Posterior vena cava (tissue), 2 donors: ENCODE measurements around the gene EIF1B. TPM values are rescaled to one million over a fixed set of nuclear protein-coding genes. Genes with fewer than 3 reads are reported as not detected.

Source experiments
- DNase-seq: peaks from one replicate; pipeline ENCODE4 v3.0.0-alpha.2; 2020; ENCODE audit warnings: low spot score
- intact Hi-C, 2 donors: fragments of 100-400 bp; cut with DNase I; formaldehyde crosslinking; loops; one replicate each; pipeline versions ENCODE4 v1.14.1 to v1.14.2; 2022 to 2023
- total RNA-seq, 2 donors: library from RNA; stranded (reverse); fragmentation: NEBNext Ultra II Directional; extraction: Animal tissue kit (Norgen Biotek cat#: 25700); gene quantifications; one replicate each; pipeline ENCODE4 v1.2.1, GENCODE V29; 2021
- donor health status: DM: yes; HTN: yes; CAD: no.
- donor health status: DM: yes; HTN: yes; CAD: no.

The EIF1B gene
- total RNA-seq, 2 donors from 2014 or later, result 47.3 to 50.9 TPM

- intact Hi-C loops, result no loop called here
- DNase-seq, result no peak
These were observed 26.6 kb downstream of the EIF1B start for GRCh38 chr3:40336101-40336500.

- intact Hi-C loops, result no loop called here
- DNase-seq, result no peak
These were observed 27.1 kb downstream of the EIF1B start for GRCh38 chr3:40336511-40337135.

GRCh38 chr3:40337136-40338108, 27.9 kb downstream of the EIF1B start:
- intact Hi-C loops, result no loop called here
- DNase-seq, result no peak

- intact Hi-C loops, result no loop called here
- no peak for DNase-seq
These were observed 30.4 kb downstream of the EIF1B start for GRCh38 chr3:40339871-40340270.

GRCh38 chr3:40340541-40341170, 31.1 kb downstream of the EIF1B start:
- intact Hi-C loops, result no loop called here
- DNase-seq, result no peak

- DNase-seq, result no peak
- intact Hi-C loops, result no loop called here
These were observed 32.2 kb downstream of the EIF1B start for GRCh38 chr3:40341671-40342070.

GRCh38 chr3:40350529-40350928, 41.0 kb downstream of the EIF1B start:
- intact Hi-C loops, result no loop called here

GRCh38 chr3:40355410-40355809, 45.9 kb downstream of the EIF1B start:
- DNase-seq, result no peak
- intact Hi-C loops, result no loop called here

More at GRCh38 chr3:40350529-40350928, 41.0 kb downstream of the EIF1B start:
- no peak for DNase-seq

GRCh38 chr3:40358454-40358853, 48.9 kb downstream of the EIF1B start:
- intact Hi-C loops, result no loop called here
- no peak for DNase-seq

Other genes starting within 250 kb of the EIF1B start
- gene ENTPD3, start 77.5 kb downstream of the EIF1B start, total RNA-seq, result 1 to 10 TPM; 1.1 to 1.9 TPM
- 1,000 to 10,000 TPM; 1,096 to 1,308 TPM for gene RPL14, start 147.6 kb downstream of the EIF1B start, total RNA-seq
- gene ZNF619, start 167.4 kb downstream of the EIF1B start, total RNA-seq, result 1 to 10 TPM; 4.7 to 5.5 TPM
- gene ZNF620, start 196.3 kb downstream of the EIF1B start, total RNA-seq, result 1 to 10 TPM; 3.6 to 3.7 TPM
- 10 to 100 TPM; 21.0 to 23.8 TPM for gene ZNF621, start 215.3 kb downstream of the EIF1B start, total RNA-seq